CD14-positive monocyte (primary cell): ENCODE results near the gene JPH2. TPM values are rescaled to one million over a fixed set of nuclear protein-coding genes. Genes with fewer than 3 reads are reported as not detected.
"Not testable (repeated sequence)": the region's sequence is repeated elsewhere in the genome, so short reads cannot be mapped to it uniquely, and the experiment has no call there.

ENCODE experiments used
- DNase-seq, 3 donors: peaks; one replicate each; pipeline ENCODE4 v3.0.0-alpha.2; 2011 to 2022
- H2AFZ ChIP-seq: 2 replicates; pipeline ENCODE4 v1.6.0; 2012; ENCODE audit warnings: mild to moderate bottlenecking, low read depth, low read length, inconsistent platforms; ENCODE audit not compliant: insufficient read depth, poor library complexity, severe bottlenecking
- H3K27ac ChIP-seq, 2 donors: 1 replicate in 1 of 2; 2 replicates in 1 of 2; pipeline ENCODE4 v1.5.1; 2012 to 2013; ENCODE audit warnings: low read length in 2 of 2, control low read depth in 1 of 2, inconsistent platforms in 1 of 2, low read depth in 1 of 2, mild to moderate bottlenecking in 1 of 2
- H3K27me3 ChIP-seq, 2 donors: one replicate each; pipeline versions ENCODE4 v1.6.0 to v1.6.1; 2011 to 2013; ENCODE audit warnings: low read length in 2 of 2; ENCODE audit not compliant: control insufficient read depth in 2 of 2, insufficient read depth in 2 of 2
- H3K36me3 ChIP-seq, 2 donors: replicated peaks in 1 of 2; 1 replicate in 1 of 2; 2 replicates in 1 of 2; pipeline versions ENCODE4 v1.5.1 to v1.6.1; 2012 to 2013; ENCODE audit warnings: low read length in 2 of 2, control low read depth in 1 of 2, inconsistent platforms in 1 of 2, mild to moderate bottlenecking in 1 of 2; ENCODE audit not compliant: insufficient read depth in 2 of 2, control insufficient read depth in 1 of 2
- H3K4me1 ChIP-seq, 2 donors: 1 replicate in 1 of 2; 2 replicates in 1 of 2; pipeline versions ENCODE4 v1.5.1 to v1.6.1; 2012 to 2013; ENCODE audit warnings: low read length in 2 of 2, control low read depth in 1 of 2, inconsistent platforms in 1 of 2, mild to moderate bottlenecking in 1 of 2, moderate library complexity in 1 of 2; ENCODE audit not compliant: insufficient read depth in 2 of 2, control insufficient read depth in 1 of 2
- H3K4me2 ChIP-seq: replicated peaks from 2 replicates; pipeline ENCODE3; 2012; ENCODE audit warnings: low read length, moderate library complexity, mild to moderate bottlenecking; ENCODE audit not compliant: poor library complexity, severe bottlenecking; ENCODE audit errors: extremely low read depth
- H3K4me3 ChIP-seq, 3 experiments: fragments of 200-600 bp in 1 of 3; sonication (generic) in 1 of 3; replicated peaks in 1 of 3; 1 replicate in 2 of 3; 2 replicates in 1 of 3; pipeline ENCODE4 v1.5.1; 2011 to 2013; ENCODE audit warnings: low read length in 3 of 3, mild to moderate bottlenecking in 3 of 3, control low read depth in 2 of 3, low read depth in 2 of 3, inconsistent platforms in 1 of 3, moderate library complexity in 1 of 3
- H3K79me2 ChIP-seq: 2 replicates; pipeline ENCODE4 v1.6.0; 2012; ENCODE audit warnings: mild to moderate bottlenecking, control low read depth, inconsistent platforms, low read length, moderate library complexity; ENCODE audit not compliant: insufficient read depth
- H3K9ac ChIP-seq: 2 replicates; pipeline ENCODE4 v1.6.0; 2017; ENCODE audit warnings: low read length, mild to moderate bottlenecking; ENCODE audit not compliant: insufficient read depth, poor library complexity, severe bottlenecking
- H3K9me3 ChIP-seq, 2 donors: replicated peaks in 1 of 2; 1 replicate in 1 of 2; 2 replicates in 1 of 2; pipeline versions ENCODE4 v1.5.1 to v1.6.1; 2012 to 2013; ENCODE audit warnings: low read length in 2 of 2, control low read depth in 1 of 2; ENCODE audit not compliant: control insufficient read depth in 1 of 2, insufficient read depth in 1 of 2
- H4K20me1 ChIP-seq: 2 replicates; pipeline ENCODE4 v1.6.0; 2012; ENCODE audit warnings: mild to moderate bottlenecking, low read length, control low read depth, moderate library complexity; ENCODE audit not compliant: insufficient read depth
- H3K27ac Mint-ChIP-seq, 7 donors: one replicate each; pipeline ENCODE4 v1.8.0; 2020; ENCODE audit warnings: mild to moderate bottlenecking in 7 of 7, mixed read lengths in 7 of 7, moderate library complexity in 6 of 7, inconsistent platforms in 2 of 7
- H3K27me3 Mint-ChIP-seq, 3 donors: one replicate each; pipeline ENCODE4 v1.8.0; 2021 to 2022; ENCODE audit warnings: low read depth in 3 of 3, mild to moderate bottlenecking in 3 of 3, mixed read lengths in 3 of 3, moderate library complexity in 3 of 3, inconsistent platforms in 1 of 3
- H3K36me3 Mint-ChIP-seq, 2 donors: one replicate each; pipeline ENCODE4 v1.8.0; 2020; ENCODE audit warnings: mixed read lengths in 2 of 2, inconsistent platforms in 1 of 2, mild to moderate bottlenecking in 1 of 2
- H3K4me1 Mint-ChIP-seq: one replicate; pipeline ENCODE4 v1.8.0; 2020; ENCODE audit warnings: mild to moderate bottlenecking, mixed read lengths
- H3K4me3 Mint-ChIP-seq, 2 donors: one replicate each; pipeline ENCODE4 v1.8.0; 2020; ENCODE audit warnings: mild to moderate bottlenecking in 2 of 2, mixed read lengths in 2 of 2, moderate library complexity in 1 of 2
- H3K9me3 Mint-ChIP-seq, 7 donors: one replicate each; pipeline ENCODE4 v1.8.0; 2020 to 2022; ENCODE audit warnings: mixed read lengths in 7 of 7, mild to moderate bottlenecking in 6 of 7, moderate library complexity in 6 of 7, inconsistent platforms in 2 of 7
- WGBS: methylation state at CpG from one replicate; pipeline ENCODE4 v1.1.5; 2013; ENCODE audit warnings: missing lambda C conversion rate; ENCODE audit not compliant: insufficient coverage; 5-methylcytosine and 5-hydroxymethylcytosine counted together
- intact Hi-C, 2 donors: fragments of 100-400 bp; cut with micrococcal nuclease; formaldehyde crosslinking; loops; one replicate each; pipeline versions ENCODE4 v1.15.0 to v1.15.1; 2023
- polyA plus RNA-seq, 3 donors: library from polyadenylated mRNA; depleted of rRNA in 1 of 3; unstranded in 2 of 3; stranded (reverse) in 1 of 3; fragments of 300-500 nt in 2 of 3; fragments of >200 nt in 1 of 3; fragmentation: Illumina TruSeq in 2 of 3; gene quantifications; 1 replicate in 2 of 3; 2 replicates in 1 of 3; pipeline ENCODE4 v1.2.3, GENCODE V29; 2012 to 2021
- TF ChIP-seq, protein P1 (sequence below): fragments of 200-600 bp; IDR thresholded peaks from one replicate; pipeline ENCODE4 v1.8.0; 2022; ENCODE audit warnings: antibody characterized with exemption, mild to moderate bottlenecking

Gene JPH2
- polyA plus RNA-seq, 3 donors = not detected

DNA sequence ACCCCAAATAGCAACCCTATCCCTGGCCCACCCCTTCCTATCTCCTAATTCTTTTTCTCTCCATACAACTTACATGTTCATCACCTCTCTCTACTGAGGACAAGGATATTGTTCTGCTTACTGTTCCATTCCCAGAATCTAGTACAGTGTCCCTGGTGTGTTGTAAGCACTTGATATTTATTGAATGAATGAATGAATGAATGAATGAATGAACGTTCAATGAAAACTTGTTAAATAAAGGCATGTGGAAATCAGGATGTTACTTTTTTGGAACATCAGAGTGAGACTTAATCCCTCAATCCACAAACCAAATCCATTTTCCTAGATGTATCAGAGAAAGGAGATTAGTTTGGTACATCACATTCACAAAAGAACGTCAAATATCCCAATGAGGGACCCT, 6.8 kb upstream of the JPH2 start:
- Histone ChIP-seq H2AFZ (no peak overlapping the region), H3K27me3 (no peaks in the 10 kb centered on the region), H3K27ac (no peak overlapping the region), H3K79me2 (peaks cover 3% of the 10 kb centered on the region), H3K9me3 (no peaks in the 10 kb centered on the region), H3K36me3 (peaks cover 27 to 31% of the 10 kb centered on the region in 2 donors), H4K20me1 (peaks cover 36% of the 10 kb centered on the region), H3K4me2 (no peak overlapping the region), H3K9ac (no peak overlapping the region), H3K4me1 (peaks cover 2 to 3% of the 10 kb centered on the region in 2 donors), H3K4me3 (no peak overlapping the region)
- Mint-ChIP-seq H3K4me1 (peaks cover 4% of the 10 kb centered on the region), H3K4me3 (no peak overlapping the region), H3K27me3 (peaks cover 6 to 10% (median 9%) of the 10 kb centered on the region in 3 donors), H3K9me3 (peaks cover 0 to 2% (median 0%) of the 10 kb centered on the region in 7 donors), H3K27ac (no peak overlapping the region), H3K36me3 (peaks cover 28 to 33% of the 10 kb centered on the region in 2 donors)
- intact Hi-C loops = loop anchor here in 1 of 2 donors (10.0 kb wide), 1 partner anchor 739 kb away; the partner anchor contains the start of gene SRSF6
- TF ChIP-seq, protein P1, sequence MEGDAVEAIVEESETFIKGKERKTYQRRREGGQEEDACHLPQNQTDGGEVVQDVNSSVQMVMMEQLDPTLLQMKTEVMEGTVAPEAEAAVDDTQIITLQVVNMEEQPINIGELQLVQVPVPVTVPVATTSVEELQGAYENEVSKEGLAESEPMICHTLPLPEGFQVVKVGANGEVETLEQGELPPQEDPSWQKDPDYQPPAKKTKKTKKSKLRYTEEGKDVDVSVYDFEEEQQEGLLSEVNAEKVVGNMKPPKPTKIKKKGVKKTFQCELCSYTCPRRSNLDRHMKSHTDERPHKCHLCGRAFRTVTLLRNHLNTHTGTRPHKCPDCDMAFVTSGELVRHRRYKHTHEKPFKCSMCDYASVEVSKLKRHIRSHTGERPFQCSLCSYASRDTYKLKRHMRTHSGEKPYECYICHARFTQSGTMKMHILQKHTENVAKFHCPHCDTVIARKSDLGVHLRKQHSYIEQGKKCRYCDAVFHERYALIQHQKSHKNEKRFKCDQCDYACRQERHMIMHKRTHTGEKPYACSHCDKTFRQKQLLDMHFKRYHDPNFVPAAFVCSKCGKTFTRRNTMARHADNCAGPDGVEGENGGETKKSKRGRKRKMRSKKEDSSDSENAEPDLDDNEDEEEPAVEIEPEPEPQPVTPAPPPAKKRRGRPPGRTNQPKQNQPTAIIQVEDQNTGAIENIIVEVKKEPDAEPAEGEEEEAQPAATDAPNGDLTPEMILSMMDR = no peak
- no CpG with 5 or more reads among the region's 2 CpGs for WGBS
- no peak for DNase-seq

DNA sequence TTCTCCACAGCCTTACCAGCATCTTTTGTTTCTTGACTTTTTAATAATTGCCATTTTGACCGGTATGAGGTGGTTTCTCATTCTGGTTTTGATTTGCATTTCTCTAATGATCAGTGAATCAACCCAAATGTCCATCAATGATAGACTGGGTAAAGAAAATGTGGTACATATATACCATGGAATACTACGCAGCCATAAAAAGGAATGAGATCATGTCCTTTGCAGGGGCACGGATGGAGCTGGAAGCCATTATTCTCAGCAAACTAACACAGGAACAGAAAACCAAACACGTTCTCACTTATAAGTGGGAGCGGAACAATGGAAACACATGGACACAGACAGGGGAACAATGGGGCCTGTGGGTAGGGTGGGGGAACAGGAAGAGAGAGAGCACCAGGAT, 4.7 kb upstream of the JPH2 start:
- Mint-ChIP-seq H3K4me1 (peaks cover 20% of the 10 kb centered on the region), H3K27me3 (peaks cover 26 to 30% (median 27%) of the 10 kb centered on the region in 3 donors), H3K36me3 (peaks cover 12 to 13% of the 10 kb centered on the region in 2 donors)
- intact Hi-C loops = loop anchor here in 1 of 2 donors (10.0 kb wide), 1 partner anchor 737 kb away; the partner anchor contains the start of gene SRSF6
- not testable (repeated sequence) for H2AFZ ChIP-seq, H3K9me3 Mint-ChIP-seq, H3K4me2 ChIP-seq, H3K9ac ChIP-seq, H3K27ac Mint-ChIP-seq, H3K4me3 Mint-ChIP-seq, H3K4me3 ChIP-seq, DNase-seq, H3K27ac ChIP-seq, H3K79me2 ChIP-seq
- Histone ChIP-seq H3K27me3 (peaks cover 18 to 21% of the 10 kb centered on the region in 2 donors), H4K20me1 (peaks cover 19% of the 10 kb centered on the region), H3K9me3 (peaks cover 0 to 12% of the 10 kb centered on the region in 2 donors), H3K36me3 (peaks cover 9 to 12% of the 10 kb centered on the region in 2 donors), H3K4me1 (peaks cover 4 to 11% of the 10 kb centered on the region in 2 donors)
- WGBS = no CpG with 5 or more reads among the region's 5 CpGs
